HG02763 (cell line): ENCODE results near the gene CLUH.

Experiments
- ATAC-seq: cut with Tn5 transposase; IDR thresholded peaks from one replicate; pipeline ENCODE4 v1.9.1; 2021; ENCODE audit warnings: mild to moderate bottlenecking, moderate library complexity; ENCODE audit not compliant: unreplicated experiment

The CLUH gene

DNA sequence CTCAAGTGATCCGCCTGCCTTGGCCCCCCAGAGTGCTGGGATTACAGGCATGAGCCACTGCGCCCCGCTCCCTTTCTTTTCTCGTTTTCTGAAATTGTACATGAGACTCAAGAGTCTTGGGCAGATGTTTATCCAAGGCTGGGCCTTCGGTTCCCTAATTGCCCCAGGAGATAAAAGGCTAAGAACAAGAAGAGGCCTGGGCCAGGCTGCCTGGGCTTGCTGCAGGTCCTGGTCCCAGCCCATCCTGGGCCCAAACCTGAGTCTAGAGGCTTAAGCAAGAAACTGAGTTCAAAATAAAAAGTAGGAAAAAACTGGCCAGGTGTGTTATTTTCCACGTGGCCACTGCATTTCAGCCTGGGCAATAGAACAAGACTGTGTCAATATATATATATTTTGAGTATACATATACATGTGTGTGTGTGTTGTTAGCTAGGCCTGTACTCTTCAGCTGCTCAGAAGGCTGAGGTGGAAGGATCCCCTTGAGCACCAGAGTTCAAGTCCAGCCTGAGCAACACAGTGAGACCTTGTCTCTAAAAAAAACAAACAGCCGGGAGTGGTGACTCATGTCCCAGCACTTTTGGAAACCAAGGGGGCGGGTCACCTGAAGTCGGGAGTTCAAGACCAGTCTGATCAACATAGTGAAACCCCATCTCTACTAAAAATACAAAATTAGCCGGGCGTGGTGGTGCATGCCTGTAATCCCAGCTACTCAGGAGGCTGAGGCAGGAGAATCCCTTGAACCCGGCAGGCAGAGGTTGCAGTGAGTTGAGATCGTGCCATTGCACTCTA, 6.8 kb upstream of the CLUH start:
- ATAC-seq, result no peak

DNA sequence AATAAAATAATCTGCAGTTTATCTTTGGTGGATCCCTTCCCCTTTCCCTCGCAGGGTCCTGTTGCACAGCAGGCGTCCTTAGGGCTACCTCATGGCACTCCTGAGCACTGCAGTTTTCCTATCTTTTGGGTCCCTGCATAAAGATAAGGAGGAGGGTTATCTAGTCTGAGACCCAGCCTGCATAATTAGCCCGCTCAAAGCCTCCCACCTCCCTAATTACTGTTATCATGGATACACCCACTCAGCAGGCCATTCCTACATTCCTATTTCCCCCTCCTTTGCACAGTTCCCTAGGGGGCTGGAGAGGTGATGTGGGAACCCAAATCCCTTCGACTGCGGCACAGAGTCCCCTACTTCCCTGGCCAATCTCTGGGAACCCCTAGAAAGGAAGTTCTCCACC, 5.1 kb upstream of the CLUH start:
- no peak for ATAC-seq

DNA sequence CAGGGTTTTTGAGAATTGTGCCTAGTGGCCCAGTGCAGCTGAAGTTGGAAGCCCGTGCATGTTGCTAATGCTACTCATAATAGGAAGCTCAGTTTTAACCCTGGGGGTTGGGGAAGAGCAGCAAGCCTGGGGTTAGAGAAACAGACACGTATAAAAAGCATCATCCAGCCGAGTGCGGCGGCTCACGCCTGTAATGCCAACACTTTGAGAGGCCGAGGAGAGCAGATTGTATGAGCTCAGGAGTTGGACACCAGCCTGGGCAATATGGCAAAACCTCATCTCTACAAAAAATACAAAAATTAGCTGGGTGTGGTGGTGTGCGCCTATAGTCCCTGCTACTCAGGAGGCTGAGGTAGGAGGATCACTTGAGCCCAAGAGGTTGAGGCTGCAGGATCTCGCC, 2.3 kb upstream of the CLUH start:
- ATAC-seq, result no peak

DNA sequence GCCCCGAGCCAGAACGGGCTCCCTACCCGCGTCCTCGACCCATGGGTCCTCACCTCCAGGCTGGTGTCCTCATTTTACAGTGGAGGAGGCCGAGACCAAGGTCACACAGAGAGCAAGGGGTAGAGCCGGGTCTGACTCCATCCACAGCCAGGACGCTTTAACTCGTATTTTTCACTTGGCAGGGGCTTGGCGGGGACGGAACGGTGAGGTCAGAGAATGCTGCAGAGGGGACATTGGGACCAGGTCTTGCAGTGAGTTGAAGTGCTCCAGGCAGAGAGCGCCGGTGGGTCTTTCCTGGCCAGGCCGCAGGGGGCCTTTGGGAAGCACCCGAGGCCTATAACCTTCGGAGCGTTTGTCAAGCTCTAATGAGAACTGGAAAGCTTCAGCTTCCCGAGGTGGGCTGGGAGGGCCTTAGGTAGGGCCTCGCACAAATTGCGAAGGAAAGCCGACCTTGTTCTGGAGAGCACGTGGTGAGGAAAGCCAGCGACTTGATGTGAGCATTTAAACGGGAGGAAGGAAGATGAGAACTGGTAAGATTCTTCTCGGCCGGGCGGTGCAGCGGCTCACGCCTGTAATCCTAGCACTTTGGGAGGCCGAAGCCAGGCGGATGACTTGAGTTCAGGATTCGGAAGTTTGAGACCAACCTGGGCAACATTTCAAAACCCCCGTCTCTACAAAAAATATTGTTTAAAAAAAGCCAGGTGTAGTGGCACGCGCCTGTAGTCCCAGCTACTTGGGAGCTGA, 908 bp upstream of the CLUH start:
- no peak for ATAC-seq

DNA sequence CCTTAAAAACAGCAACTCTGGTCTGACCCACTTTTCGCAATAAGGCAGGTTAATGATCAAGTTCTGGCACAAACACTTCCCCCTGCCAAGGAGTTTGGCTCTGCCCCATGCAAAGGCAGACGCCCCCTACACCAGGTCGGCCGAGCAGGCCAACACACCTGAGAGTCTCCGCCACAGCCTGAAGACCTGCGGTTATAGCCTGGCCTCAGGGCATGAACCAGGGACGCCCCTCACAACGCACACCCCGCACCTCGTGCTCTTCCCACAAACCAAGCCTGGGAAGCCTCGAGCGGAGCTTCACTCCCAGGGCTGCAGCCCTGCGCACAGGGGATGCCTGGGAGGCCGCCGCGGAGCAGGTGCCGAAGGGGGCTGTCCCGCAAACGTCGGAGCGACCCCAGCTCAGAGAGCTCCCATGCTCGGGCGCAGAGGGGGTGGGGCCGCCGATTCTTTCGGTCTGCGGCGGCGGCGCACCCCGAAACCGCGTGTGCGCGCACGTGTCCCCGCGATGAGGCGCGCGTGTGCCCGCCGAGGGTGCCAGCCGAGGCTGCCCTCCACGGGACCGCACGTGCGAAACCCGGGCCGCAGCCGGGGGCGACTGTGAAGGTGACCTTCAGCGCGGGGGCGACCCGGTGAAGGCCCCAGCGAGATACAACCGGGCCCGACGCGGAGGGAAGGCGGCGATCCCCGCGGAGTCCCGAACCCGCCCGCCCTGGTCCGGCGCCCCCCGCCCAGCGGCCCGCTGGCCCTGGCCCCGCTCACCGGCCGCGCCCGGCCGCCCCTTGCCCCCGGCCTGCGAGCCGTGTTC, 559 bp downstream of the CLUH start:
- peak; percentile 21 for ATAC-seq

DNA sequence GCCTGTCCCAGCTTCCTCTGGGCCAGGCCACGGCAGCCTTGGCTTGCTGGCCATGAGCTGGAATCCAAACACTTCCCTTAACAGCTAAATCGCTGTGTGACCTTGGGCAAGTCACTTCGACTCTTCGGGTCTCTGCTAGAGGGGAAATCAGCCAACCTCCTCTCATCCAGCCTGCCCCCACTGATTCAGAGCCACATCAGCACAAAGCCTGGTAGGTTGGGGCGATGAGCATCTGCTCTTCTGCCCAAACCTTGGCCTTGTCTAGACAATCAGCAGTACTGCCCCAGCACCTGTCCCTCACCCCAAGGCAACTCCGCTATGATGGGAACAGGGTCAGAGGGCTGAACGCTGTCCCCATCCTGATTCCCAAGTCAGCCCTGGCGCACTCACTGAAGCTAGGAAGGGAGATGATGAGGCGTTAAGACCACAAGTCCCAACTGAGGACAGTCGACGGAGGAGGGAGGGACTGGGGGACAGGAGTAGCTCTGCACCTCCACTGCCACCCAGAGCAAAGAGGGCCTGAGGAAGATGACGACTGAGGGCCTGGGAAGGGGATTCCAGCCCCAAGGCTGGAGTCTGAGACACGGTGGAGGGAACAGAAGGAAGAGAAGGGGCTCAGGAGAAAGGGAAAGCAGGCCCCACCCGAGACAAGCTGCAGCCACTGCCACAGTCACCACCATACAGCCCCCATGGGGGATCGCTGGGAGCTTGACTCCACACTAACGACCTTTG, 1.3 kb downstream of the CLUH start:
- no peak for ATAC-seq

DNA sequence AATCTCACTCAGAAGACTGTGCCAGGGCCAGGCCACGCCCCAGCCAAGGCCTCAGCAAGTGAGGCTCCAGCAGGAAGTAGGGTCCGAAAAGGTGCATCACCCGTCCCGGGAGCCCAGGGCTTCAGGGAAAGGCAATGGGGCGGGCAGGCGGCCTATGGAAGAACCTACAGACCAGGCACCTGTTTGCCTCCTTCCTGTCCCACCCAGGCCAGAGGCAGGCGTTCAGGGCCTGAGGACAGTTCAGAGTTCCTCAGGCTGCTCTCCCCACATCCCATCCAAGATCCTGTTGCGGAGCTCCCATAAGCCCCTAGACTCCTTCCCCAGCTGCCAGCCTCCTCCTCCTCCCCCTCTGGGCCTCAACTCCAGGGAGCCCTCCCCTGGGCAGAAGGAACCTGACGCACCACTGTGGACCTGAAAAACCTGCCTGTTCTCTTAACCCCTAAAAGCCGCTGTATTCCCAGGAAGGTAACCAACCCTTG, 2.3 kb downstream of the CLUH start:
- ATAC-seq, result no peak

DNA sequence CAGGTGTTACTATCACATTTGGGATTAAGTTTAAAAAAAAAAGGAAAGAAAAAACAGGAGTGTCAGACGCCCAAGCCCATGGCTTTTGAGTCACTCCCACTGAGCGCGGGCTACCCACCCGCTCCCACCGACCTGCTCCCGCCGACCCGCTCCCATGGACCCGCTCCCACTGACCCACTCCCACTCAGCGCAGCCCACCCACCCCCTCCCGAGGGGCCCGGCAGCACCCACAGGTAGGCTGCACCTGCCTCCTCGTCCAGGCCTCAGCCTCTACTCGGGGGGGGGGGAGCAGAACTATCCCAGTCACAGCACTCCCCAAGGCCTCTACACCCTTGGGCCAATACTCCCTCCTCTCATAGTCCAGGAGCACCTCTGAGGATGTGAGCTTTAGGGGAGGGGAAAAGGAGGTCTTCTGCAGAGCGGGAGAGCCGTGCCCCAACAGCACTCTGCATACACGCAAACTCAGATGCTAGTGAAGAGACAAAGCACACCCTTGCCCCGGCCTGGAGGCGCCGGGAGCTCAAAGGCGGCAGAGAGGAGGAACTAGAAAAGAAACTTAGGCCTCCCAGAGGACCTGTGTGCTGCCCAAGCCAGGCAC, 2.9 kb downstream of the CLUH start:
- ATAC-seq, result no peak

DNA sequence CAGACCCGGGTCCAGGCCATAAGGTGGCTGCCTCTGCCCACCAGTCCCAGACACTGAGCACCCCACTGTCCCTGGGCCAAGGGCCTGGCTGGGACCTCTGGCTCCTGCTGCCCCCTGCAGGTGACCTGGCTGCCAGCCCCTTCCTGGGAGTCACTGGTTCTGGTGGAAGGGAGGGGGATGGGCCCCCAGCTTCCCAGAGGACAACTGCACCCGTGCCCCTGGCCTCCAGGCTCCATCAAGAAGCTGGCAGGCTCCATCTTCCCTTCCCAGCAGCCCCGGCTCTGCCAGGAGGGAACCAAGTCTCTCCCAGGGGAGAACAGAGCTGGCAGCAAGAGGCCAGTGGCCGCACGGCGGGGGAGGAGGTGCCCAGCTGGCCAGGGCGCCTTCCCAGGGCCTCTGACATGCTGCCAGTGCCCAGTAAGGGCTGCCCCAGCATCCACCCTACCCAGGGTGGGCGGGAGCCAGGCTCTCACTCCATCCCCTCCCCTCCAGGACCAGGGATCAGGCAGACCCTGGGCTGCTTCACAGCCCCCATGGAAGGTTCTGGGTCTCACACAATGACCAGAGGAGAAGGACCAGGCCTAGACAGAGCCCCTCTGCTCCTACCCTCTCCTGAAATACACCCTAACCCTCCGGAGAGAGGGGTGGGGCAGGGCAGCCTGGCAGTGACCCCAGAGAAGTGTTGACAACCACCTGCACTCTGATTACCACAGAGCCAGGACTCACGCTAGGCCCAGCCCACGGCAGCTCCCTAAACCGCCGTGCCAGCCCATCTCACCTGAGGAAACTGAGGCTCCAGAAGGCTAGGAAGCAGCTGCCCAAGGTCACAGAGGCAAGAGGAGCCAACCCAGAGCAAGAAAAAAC, 3.6 kb downstream of the CLUH start:
- ATAC-seq, result no peak

DNA sequence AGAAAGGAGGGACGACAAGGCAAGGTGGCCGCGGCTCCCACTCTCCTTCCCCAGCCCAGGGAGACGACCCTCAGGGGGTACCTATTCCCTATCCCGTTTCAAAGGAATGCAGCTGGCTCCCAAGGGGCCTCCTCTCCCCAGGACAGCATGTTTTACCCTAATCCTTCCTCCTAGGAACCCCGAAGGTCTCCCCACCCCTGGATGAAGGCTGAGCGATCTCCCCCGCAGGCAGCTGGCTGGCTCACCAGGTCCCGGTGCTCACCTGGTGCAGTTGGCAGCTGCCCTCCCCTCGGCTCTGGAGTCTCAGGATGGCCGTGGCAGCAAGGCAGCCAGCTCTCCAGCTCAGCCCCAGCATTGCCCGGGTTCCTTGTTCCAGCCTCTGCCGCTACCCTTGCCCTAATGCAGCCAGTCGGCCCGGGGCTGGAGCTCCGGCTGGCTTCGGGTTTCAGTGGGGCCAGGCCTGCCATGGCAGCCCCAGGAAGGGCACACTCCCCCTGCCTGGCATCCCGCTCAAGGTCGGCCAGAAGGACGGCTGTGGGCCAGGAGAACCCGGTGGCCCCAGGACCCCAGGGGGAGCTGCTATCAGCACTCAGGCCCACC, 4.6 kb downstream of the CLUH start:
- ATAC-seq, result no peak

DNA sequence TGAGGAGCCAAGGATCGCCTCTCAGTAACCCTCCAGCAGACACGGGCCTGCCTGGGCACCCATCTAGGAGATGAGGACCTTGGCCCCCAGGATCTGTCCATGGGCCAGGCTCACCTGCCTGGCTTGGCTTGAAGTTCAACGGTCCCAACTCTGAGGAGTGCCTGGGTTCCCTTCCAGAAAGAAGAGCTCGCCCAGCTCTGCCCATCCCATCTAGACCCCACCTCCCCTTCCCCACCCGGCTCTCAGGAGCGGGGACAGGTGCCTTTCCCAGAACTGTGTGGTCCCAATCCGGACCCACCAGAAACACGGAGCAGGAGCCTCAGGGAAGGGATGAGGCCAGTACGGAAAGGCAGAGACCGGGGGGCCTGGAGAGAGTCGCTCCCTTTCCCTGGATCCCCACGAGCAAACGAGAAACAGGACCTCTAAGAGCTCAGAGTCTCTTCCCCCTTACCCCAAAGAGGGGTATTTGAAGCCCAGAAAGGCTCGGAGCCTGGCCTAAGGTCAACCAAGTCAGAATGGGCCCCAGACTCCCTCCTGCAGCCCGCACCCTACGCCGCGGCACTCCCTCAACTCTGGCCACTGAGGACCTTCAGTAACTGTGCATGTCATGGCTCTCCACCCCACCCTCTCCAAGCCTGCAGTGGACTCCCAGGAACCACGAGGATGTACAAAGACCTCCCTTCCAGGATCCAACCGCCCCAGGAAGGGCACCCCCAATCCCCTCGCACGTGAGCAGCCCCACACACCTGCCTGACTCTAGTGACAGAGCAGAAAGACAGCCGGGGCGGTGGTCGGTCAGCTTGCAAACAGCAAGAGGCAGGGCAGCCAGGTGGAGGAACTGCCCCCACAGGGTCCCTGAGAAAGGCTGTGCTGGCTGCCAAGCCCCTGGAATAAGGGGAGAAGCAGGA, 5.4 kb downstream of the CLUH start:
- ATAC-seq, result no peak

DNA sequence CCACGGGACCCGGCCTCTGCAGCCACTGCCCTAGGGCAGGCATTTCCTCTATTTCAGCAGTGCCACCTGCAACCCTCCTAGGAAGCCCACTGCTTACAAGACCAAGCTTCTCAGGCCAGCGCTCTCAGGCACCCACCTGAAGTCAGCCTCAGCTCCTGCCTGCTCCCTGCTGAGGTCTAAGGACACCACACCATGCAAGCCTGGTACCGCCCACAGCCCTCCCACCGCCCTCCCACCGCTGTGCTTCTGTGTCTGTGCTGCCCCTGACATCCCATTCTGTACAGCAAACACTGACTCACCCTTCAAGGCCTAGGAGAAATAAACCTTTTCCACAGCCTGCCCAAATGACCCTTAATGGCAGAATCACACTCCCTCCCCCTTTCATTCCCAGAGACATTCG, 6.3 kb downstream of the CLUH start:
- ATAC-seq, result no peak

DNA sequence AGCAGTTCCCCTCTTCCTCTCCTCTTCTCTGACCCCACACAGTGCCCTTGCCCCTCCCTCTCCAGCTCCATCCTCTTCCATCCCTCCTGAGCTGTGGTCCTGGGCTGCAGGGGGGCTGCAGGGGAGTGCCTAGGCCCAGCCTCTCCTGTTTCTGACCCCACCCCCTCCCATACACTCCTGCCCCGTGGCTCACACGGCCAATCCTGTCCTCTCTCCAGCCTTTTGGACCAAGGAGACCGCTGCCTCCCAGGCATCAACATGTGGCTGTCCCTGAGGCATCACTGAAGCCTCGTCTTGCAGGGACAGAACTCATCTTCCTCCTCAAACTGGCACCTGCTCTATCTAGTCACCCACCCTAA, 6.7 kb downstream of the CLUH start:
- ATAC-seq, result no peak

DNA sequence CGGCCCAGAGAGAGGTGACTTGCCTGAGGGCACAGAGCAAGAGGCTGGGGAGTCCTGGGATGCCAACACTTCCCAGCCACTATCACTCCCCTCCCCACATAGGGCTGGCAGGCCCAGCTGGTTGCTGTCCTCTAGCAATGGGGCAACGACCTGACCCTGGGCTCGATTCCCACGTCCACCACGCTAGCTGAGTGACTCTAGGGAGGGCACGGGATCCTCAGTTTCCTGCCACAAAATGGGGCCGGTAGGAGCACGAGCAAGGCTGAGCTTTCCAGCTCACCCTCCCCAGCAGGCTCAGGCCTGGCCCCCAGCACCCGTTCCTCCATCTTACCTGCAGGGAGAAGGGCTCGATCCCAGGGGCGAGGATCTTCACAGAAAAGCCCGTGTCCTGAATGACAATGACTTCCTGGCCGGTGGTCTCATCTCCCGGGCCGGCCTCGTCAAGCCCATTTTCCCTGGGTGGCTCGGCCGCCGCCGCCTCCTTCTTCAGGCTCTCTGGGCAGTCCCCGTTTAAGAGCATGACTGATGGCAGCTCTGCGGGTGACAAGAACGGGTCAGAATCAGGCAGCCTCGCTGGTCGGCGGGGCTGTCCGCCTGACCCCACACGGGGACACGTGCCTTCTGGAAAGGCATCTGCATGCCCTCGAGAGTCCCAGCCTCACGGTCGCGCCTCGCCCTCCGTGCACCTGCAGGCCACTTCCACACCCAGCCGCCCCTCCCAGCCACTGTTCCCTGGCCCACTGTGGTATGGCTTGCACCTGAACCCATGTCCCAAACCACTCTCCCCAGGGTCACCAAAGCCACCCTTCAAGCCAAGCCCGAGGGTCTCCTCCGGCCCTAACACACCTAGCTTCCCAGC, 7.3 kb downstream of the CLUH start:
- ATAC-seq, result no peak

DNA sequence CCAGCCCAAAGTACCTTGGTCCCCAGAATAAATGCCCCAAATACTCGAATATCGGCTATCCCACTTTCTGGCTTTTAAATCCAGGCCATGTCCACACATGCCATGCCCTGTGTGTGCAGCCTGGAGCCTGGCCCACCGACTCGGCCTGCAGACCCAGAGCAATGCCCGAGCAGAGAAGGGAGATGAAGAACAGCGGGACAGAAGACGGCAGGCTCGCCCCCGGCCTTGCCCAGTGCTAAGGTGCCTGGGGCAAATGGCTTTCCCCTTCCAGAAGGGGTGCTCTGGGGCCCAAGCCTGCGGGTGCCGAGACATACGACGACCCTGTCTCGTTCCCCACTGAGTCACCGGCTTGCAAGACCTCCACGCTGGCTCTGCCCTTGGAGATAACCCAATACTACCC, 8.0 kb downstream of the CLUH start:
- ATAC-seq, result no peak

DNA sequence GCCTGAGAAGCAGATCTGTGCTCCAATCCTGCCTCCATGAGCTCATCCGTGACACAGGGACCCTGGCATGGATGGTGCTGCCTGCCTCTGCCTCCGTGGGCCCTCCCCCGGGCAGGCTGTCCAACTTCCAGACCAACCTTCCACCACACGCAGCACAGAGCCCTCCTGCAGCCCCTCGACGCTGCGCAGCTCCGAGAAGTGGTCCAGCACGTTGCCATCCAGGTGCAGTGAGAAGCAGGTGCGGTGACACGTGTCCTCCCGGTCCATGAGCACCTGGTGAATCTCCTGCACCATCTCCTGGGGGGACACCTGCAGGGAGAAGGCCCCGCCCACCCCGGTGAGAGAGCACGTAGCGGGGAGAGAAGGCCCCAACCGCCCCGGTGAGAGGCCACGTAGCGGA, 8.4 kb downstream of the CLUH start:
- ATAC-seq, result no peak

DNA sequence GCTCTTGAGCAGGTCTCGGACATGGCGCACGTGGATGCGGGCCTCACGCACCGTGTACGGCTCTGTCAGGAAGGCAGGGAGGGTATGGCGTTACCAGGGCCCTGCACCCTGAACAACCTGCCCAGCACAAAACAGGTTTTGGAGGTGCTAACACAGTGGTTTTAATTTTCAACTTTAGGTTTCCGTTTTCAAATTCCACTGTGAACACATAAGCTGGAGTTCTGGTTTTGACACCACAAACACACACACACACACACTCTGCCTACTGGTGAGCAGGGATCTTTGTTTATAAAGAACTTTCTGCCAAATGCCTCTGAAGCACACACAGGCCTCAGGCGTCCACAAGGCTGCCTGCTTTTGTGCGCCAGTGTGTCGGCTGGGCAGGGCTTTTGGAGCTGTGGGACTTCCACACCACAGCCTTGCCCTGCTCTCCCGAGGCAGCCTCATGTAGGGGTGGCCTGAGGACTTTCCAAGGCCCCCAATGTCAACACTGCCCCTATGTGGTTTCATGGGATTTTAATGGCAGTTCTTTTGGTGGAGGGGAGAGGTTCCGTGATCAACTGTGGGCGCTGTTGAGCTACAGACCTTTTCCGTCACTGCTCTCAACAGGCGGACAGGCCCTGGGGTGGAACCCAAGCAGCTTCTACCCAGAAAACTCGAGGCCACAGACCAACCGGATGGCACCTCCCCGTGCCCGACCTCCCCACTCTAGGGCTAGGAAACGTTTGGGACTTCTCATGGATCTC, 9.4 kb downstream of the CLUH start:
- no peak for ATAC-seq
